ENCODE measurements around the gene SYTL4.
A peak's percentile ranks its signal among the peaks of the same experiment; 100 is the strongest.

The SYTL4 gene

GRCh38 chrX:100647095-100647494 lies 84.8 kb downstream of the SYTL4 start:
- Histone ChIP-seq H3K23ac (ENCODE audit: low read length) (no peak overlapping the region), H2AFZ (ENCODE audit: insufficient read depth, low read length, poor library complexity) (no peak overlapping the region), H3K14ac (ENCODE audit: low read length) (no peak overlapping the region), H4K8ac (ENCODE audit: low read depth, low read length) (no peak overlapping the region), H2AK5ac (ENCODE audit: low read length) (no peak overlapping the region), H3K9ac (ENCODE audit: low read length) (no peak overlapping the region), H4K12ac (ENCODE audit: low read depth, low read length) (no peak overlapping the region), H3K4me3 (ENCODE audit: low read depth, low read length) (no peak overlapping the region), H3K79me1 (ENCODE audit: low read length) (no peaks in the 10 kb centered on the region), H3K9me3 (ENCODE audit: insufficient read depth, low read depth, low read length) (no peaks in the 10 kb centered on the region), H3K18ac (ENCODE audit: low read length) (no peak overlapping the region), H3K4ac (ENCODE audit: low read depth, low read length) (no peak overlapping the region), H3K4me2 (ENCODE audit: low read length) (no peak overlapping the region), H2BK12ac (ENCODE audit: low read length) (no peak overlapping the region), H2BK120ac (ENCODE audit: insufficient read depth, low read length, poor library complexity) (no peak overlapping the region), H3K36me3 (ENCODE audit: control insufficient read depth in 1 of 2, insufficient read depth in 2 of 2, low read length in 2 of 2) (no peaks in the 10 kb centered on the region), H2BK5ac (ENCODE audit: low read depth, low read length, poor library complexity) (no peak overlapping the region), H3K79me2 (ENCODE audit: control insufficient read depth, insufficient read depth, low read length, poor library complexity) (no peaks in the 10 kb centered on the region), H3K27ac (ENCODE audit: low read depth, low read length) (no peak overlapping the region), H3K4me1 (ENCODE audit: control insufficient read depth in 1 of 2, insufficient read depth in 2 of 2, low read length in 2 of 2) (peaks cover 3 to 10% of the 10 kb centered on the region in 2 experiments), H3K27me3 (ENCODE audit: insufficient read depth, low read length) (no peaks in the 10 kb centered on the region), H4K91ac (ENCODE audit: low read depth, low read length) (no peak overlapping the region)
- no CpG with 5 or more reads among the region's 1 CpG for WGBS (ENCODE audit: extremely low coverage, insufficient coverage, insufficient read length)
- peak in 1 of 2 donors; percentile 5 for DNase-seq

DNA sequence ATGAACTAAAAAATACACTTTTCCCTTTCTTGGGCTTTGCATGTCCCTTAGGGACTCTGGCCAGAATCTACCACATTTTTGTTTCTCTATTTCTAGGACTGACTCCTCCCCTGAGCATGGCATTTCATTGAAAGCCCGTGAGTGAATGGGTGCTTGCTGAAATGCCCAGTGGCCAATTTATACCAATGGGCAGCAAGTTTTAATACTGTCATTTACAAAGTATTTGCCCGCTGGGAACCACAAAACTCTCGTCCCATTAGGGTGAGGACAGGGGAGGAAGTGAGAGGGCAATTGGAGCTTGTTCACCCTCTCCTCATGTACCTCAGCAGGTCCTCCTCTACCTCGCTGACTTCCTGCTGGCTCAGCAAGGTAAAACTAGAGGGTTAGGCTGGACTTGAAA lies 86.8 kb downstream of the SYTL4 start:
- Histone ChIP-seq H3K4me1 (ENCODE audit: control insufficient read depth in 1 of 2, insufficient read depth in 2 of 2, low read length in 2 of 2) (peaks cover 5 to 14% of the 10 kb centered on the region in 2 experiments), H3K4me2 (ENCODE audit: low read length) (no peak overlapping the region), H2BK5ac (ENCODE audit: low read depth, low read length, poor library complexity) (no peak overlapping the region), H4K91ac (ENCODE audit: low read depth, low read length) (no peak overlapping the region), H3K14ac (ENCODE audit: low read length) (no peak overlapping the region), H3K4me3 (ENCODE audit: low read depth, low read length) (no peak overlapping the region), H3K18ac (ENCODE audit: low read length) (no peak overlapping the region), H2BK120ac (ENCODE audit: insufficient read depth, low read length, poor library complexity) (no peak overlapping the region), H3K79me1 (ENCODE audit: low read length) (no peaks in the 10 kb centered on the region), H3K23ac (ENCODE audit: low read length) (no peak overlapping the region), H4K8ac (ENCODE audit: low read depth, low read length) (no peak overlapping the region), H3K9ac (ENCODE audit: low read length) (no peak overlapping the region), H2AK5ac (ENCODE audit: low read length) (no peak overlapping the region), H3K4ac (ENCODE audit: low read depth, low read length) (no peak overlapping the region), H2AFZ (ENCODE audit: insufficient read depth, low read length, poor library complexity) (no peak overlapping the region), H2BK12ac (ENCODE audit: low read length) (no peak overlapping the region), H3K9me3 (ENCODE audit: insufficient read depth, low read depth, low read length) (no peaks in the 10 kb centered on the region), H4K12ac (ENCODE audit: low read depth, low read length) (no peak overlapping the region), H3K79me2 (ENCODE audit: control insufficient read depth, insufficient read depth, low read length, poor library complexity) (no peaks in the 10 kb centered on the region), H3K27me3 (ENCODE audit: insufficient read depth, low read length) (no peaks in the 10 kb centered on the region), H3K36me3 (ENCODE audit: control insufficient read depth in 1 of 2, insufficient read depth in 2 of 2, low read length in 2 of 2) (no peaks in the 10 kb centered on the region), H3K27ac (ENCODE audit: low read depth, low read length) (no peak overlapping the region)
- WGBS (ENCODE audit: extremely low coverage, insufficient coverage, insufficient read length) = no CpG with 5 or more reads among the region's 4 CpGs
- DNase-seq = no peak

DNA sequence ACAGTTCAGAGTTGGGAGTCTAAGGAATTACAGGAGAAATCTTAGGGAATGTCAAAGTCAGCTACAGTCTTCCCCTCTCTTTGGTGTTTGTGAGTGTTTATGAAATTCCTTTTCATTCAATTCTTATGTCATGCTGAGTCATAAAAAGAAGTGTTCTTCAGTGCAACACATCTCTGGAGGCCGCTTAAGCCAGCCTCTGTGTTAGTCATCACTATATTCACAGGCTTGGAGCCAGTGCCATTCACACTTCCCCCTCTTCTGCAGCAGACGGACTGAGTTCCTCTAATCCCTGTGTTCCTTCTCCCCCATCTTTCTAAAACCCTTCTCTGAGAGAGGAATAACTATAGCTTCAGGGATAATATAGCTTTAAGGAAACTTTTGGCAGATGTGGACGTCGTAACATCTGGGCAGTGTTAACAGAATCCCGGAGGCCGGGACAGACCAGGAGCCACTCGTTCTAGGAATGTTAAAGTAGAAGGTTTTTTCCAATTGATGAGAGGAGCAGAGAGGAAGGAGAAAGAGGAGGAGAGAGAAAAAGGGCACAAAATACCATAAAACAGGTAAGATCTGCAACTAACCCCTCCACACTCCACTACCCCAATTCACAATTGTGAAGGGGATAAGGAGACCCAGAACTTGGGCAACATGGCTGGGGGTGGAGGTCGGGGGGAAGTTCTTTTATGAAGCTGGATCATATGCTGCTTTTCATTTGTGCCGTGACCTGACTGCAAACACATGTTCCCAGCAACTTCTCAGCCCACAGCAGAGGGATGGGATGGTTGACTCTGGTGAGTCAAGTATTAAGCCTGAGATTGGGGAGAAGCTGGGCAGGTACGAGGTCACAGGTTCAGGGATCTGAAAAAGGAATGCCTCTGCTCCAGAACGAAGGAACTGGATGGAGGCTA lies 87.7 kb downstream of the SYTL4 start, which contains the start of gene SRPX2:
SRPX2 (plus strand) TSS at position 244 of the 905 bp plus-strand sequence. CDS start 2,124 bp downstream, outside the sequence.
- Histone ChIP-seq H3K27me3 (ENCODE audit: insufficient read depth, low read length) (no peaks in the 10 kb centered on the region), H3K4me2 (ENCODE audit: low read length) (no peak within 1 kb of the TSS), H3K4ac (ENCODE audit: low read depth, low read length) (no peak within 1 kb of the TSS), H2BK12ac (ENCODE audit: low read length) (peak within 1 kb of the TSS; percentile 45), H3K4me3 (ENCODE audit: low read depth, low read length) (no peak within 1 kb of the TSS), H2BK120ac (ENCODE audit: insufficient read depth, low read length, poor library complexity) (no peak within 1 kb of the TSS), H2AK5ac (ENCODE audit: low read length) (no peak within 1 kb of the TSS), H4K12ac (ENCODE audit: low read depth, low read length) (no peak within 1 kb of the TSS), H4K8ac (ENCODE audit: low read depth, low read length) (no peak within 1 kb of the TSS), H4K91ac (ENCODE audit: low read depth, low read length) (no peak within 1 kb of the TSS), H3K79me1 (ENCODE audit: low read length) (no peaks in the 10 kb centered on the region), H3K36me3 (ENCODE audit: control insufficient read depth in 1 of 2, insufficient read depth in 2 of 2, low read length in 2 of 2) (no peaks in the 10 kb centered on the region), H2BK5ac (ENCODE audit: low read depth, low read length, poor library complexity) (no peak within 1 kb of the TSS), H3K4me1 (ENCODE audit: control insufficient read depth in 1 of 2, insufficient read depth in 2 of 2, low read length in 2 of 2) (peaks cover 2 to 10% of the 10 kb centered on the region in 2 experiments), H3K14ac (ENCODE audit: low read length) (no peak within 1 kb of the TSS), H3K9ac (ENCODE audit: low read length) (no peak within 1 kb of the TSS), H2AFZ (ENCODE audit: insufficient read depth, low read length, poor library complexity) (no peak within 1 kb of the TSS), H3K27ac (ENCODE audit: low read depth, low read length) (no peak within 1 kb of the TSS), H3K18ac (ENCODE audit: low read length) (no peak within 1 kb of the TSS), H3K23ac (ENCODE audit: low read length) (no peak within 1 kb of the TSS), H3K79me2 (ENCODE audit: control insufficient read depth, insufficient read depth, low read length, poor library complexity) (no peaks in the 10 kb centered on the region), H3K9me3 (ENCODE audit: insufficient read depth, low read depth, low read length) (no peaks in the 10 kb centered on the region)
- peak; percentile 40 to 74 for DNase-seq
- no CpG with 5 or more reads among the region's 11 CpGs for whole genome bisulfite sequencing (ENCODE audit: extremely low coverage, insufficient coverage, insufficient read length)

GRCh38 chrX:100643212-100643611 lies 88.7 kb downstream of the SYTL4 start:
- Histone ChIP-seq H3K18ac (ENCODE audit: low read length) (no peak overlapping the region), H4K91ac (ENCODE audit: low read depth, low read length) (no peak overlapping the region), H3K27ac (ENCODE audit: low read depth, low read length) (no peak overlapping the region), H3K36me3 (ENCODE audit: control insufficient read depth in 1 of 2, insufficient read depth in 2 of 2, low read length in 2 of 2) (no peaks in the 10 kb centered on the region), H3K4me3 (ENCODE audit: low read depth, low read length) (no peak overlapping the region), H4K12ac (ENCODE audit: low read depth, low read length) (no peak overlapping the region), H2AK5ac (ENCODE audit: low read length) (no peak overlapping the region), H2AFZ (ENCODE audit: insufficient read depth, low read length, poor library complexity) (no peak overlapping the region), H3K14ac (ENCODE audit: low read length) (no peak overlapping the region), H3K4me1 (ENCODE audit: control insufficient read depth in 1 of 2, insufficient read depth in 2 of 2, low read length in 2 of 2) (peaks cover 2 to 10% of the 10 kb centered on the region in 2 experiments), H3K27me3 (ENCODE audit: insufficient read depth, low read length) (no peaks in the 10 kb centered on the region), H3K9me3 (ENCODE audit: insufficient read depth, low read depth, low read length) (no peaks in the 10 kb centered on the region), H3K4me2 (ENCODE audit: low read length) (no peak overlapping the region), H3K79me2 (ENCODE audit: control insufficient read depth, insufficient read depth, low read length, poor library complexity) (no peaks in the 10 kb centered on the region), H3K9ac (ENCODE audit: low read length) (no peak overlapping the region), H3K4ac (ENCODE audit: low read depth, low read length) (no peak overlapping the region), H3K79me1 (ENCODE audit: low read length) (no peaks in the 10 kb centered on the region), H3K23ac (ENCODE audit: low read length) (no peak overlapping the region), H2BK120ac (ENCODE audit: insufficient read depth, low read length, poor library complexity) (no peak overlapping the region), H4K8ac (ENCODE audit: low read depth, low read length) (no peak overlapping the region), H2BK12ac (ENCODE audit: low read length) (no peak overlapping the region), H2BK5ac (ENCODE audit: low read depth, low read length, poor library complexity) (no peak overlapping the region)
- DNase-seq = no peak
- no CpG with 5 or more reads among the region's 11 CpGs for WGBS (ENCODE audit: extremely low coverage, insufficient coverage, insufficient read length)

All from trophoblast cell (in vitro differentiated cells and primary cell).